DOHH2 (cell line): Measurements from ENCODE around the gene PPY.

Experiments
- CTCF ChIP-seq: fragments of 200-600 bp; sonication (generic); IDR thresholded peaks from one replicate; pipeline ENCODE4 v1.5.1; 2014; ENCODE audit warnings: antibody characterized with exemption, mild to moderate bottlenecking, low read depth, low read length; ENCODE audit not compliant: poor library complexity, severe bottlenecking
- EZH2phosphoT487 ChIP-seq: fragments of 200-600 bp; sonication (generic); IDR thresholded peaks from 2 replicates; pipeline ENCODE4 v1.6.1; 2017; ENCODE audit warnings: borderline replicate concordance, mild to moderate bottlenecking, antibody characterized with exemption, low read length, moderate library complexity, mixed read lengths

GRCh38 chr17:43914451-43914850, 27.8 kb downstream of the PPY start:
- TF ChIP-seq CTCF, result no peak
- TF ChIP-seq EZH2phosphoT487, result no peak
